ENCODE measurements around the gene MCCD1. TPM values are rescaled to one million over a fixed set of nuclear protein-coding genes. Genes with fewer than 3 reads are reported as not detected.

The MCCD1 gene, protein sequence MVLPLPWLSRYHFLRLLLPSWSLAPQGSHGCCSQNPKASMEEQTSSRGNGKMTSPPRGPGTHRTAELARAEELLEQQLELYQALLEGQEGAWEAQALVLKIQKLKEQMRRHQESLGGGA
- total RNA-seq: not detected in 2 replicates

DNA sequence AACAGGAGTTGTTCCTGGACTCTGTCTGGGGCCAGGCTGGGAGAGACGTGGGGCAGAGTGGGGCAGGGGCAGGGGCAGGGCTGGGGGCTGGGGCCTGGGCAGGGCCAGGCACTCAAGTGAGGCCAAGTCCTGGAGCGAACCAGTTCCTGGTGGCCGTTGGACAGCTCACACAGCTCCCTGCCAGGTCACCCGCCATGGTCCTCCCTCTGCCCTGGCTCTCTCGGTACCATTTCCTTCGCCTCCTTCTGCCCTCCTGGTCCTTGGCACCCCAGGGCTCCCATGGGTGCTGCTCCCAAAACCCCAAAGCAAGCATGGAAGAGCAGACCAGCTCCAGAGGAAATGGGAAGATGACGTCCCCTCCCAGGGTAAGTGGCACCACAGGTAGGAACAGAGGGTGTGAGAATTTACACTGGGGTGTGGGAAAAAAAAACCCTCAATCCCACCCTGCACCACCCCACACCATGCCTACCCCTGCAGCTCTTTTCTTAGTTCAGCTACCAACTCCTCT, at the start of gene MCCD1:
MCCD1 (plus strand) TSS at position 142 of the 508 bp plus-strand sequence; CDS start at position 195, 53 bp downstream.

DNA sequence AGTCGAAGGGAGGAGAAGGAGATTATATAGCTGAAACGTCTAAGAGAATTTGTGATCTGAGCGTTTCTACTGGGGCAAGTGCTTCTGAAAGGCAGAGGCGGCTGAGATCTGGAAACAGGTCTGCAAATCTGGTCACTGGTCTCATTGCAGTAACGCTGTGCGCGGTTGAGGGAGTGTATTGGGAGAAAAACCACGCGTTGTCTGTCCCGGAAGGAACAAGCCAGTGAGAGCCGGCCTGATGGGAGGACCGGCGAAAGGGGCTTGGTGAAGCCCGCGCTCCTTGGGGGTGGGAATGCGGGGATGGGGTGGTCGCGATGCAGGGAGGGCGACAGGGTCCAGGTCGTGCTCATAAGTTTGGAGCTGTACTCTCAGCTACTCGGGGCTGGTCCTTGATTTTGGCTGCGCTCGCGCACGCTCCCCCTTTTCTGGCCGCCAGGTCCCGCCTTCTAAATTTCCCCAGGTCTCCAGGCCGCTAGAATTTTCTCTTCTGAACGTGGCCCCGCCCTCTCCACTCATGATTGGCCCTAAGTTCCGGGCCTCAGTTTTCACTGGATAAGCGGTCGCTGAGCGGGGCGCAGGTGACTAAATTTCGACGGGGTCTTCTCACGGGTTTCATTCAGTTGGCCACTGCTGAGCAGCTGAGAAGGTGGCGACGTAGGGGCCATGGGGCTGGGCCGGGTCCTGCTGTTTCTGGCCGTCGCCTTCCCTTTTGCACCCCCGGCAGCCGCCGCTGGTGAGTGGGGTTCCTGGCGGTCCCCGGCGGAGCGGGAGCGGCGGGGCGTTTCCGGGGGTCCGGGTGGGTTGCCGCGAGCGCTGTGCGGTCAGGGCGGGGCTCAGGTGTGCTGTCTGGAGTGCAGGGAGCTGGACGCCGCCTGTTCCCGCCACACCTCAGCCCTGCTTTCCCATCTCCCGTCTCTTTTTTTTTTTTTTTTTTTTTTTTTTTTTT, 31.0 kb upstream of the MCCD1 start, which contains the start of gene MICB:
MICB (plus strand) TSS at position 615 of the 946 bp plus-strand sequence; CDS start at position 664, 49 bp downstream.

DNA sequence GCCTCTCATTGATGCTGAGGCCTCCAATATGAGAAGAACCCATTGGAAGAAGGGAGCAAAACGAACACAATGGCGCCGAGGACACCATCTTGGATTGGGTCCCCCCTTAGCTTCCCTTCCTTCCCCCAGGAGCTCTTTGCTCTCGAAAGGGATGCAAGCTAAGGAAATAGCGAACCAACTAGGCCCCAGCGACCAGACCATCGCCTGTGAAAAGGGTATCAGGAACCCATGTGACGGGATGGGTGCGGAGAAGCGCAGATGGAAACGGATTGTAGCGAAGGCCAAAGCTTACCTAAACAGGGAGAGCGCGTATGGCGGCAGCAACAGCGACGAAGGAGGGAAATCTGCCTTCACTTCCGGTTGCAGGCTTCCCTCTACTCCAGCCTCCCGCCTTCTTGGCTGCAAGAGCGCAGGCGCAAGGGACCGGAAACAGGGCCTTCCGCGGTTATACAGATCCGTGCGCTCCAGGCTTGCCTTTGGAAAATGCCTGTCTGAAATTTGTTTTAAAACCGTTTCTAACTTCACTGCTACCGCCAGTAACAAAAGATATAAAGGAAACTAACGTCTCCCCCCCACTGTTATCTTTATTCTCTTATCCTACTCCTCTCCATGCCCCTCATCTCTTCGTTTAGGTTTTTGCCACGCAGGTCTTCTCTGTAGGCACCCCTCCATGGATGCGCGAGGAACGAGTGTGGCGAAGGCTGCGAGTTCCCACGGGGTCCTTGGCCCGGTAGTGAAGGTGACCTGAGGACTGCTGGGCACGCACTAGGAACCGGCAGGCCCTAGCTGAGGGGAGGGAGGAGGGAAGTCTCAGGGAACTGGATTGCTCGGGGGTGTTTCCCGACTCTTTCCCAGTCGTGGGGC, 13.1 kb downstream of the MCCD1 start, which contains the start of gene DDX39B:
DDX39B (minus strand) TSS at position 346 of the 864 bp plus-strand sequence. CDS start 1,471 bp downstream, outside the sequence.

DNA sequence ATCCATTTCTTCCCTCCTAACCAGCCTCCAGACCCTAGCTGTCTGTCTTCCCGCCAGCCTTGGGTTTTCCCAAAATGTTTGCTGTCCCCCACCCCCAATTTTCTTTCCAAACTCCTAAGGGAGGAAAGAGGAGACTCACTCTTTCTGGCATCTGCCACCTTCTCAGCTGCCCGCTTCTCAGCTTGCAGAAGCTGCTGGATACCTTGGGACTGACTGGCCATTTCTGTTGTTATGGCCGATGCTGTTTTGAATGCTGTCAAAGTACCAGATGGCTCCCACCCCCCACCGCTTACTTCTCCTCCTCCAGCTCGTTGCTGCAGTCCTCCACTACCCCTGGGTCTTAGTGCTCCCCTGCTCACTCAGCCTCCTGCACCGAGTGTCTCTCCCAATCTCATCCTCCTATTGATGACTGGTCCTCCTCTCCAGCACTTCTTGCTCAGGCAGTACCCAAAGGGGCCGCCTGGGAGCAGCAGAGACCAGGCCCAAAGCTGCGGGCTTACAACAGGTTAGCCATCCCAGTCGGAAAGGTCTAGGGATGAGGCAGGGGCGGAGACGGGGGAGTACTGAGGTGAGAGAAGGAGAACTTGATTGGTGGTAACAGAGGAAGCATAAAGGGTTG, 17.7 kb downstream of the MCCD1 start, which contains the start of gene ATP6V1G2:
ATP6V1G2 (minus strand) TSS at position 270 of the 619 bp plus-strand sequence; CDS start at position 221, 49 bp downstream.

DNA sequence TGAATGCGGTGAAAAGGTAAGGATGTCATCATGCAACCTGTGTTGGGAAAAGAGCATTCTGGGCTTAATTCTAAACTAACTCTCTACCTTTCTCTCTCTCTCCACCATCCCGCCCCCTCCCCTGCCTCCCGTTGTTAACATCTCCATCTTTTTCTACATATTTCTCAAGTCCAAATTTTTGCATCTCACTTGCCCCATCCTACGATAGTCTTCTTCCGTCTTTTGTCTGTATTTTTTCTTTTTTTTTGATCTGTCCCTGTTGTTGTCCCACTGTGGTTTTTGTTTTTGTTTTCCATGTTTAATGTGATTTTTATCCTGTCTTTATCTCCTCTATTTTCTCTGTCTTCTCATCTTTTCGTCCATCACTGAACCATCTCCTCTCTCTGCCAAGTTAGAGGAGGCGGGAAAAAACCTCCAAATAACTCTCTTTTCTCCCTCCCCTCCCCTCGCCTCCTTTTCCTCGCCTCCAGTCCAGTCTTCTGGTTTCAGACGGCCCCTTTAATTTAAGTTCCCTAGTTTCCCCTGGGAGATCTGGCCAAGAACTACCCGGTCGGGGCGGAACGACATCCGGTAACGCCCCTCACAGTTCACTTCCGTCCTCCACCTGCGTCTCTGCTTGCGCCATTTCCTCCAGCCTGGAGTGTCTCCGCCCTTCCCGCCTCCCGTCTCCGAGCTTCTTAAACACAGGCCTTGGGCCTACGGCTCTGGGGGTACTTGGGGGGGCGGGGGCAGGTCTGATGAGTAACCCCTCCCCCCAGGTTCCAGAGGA, 18.4 kb downstream of the MCCD1 start, which contains the start of gene NFKBIL1:
NFKBIL1 (plus strand) TSS at position 651 of the 769 bp plus-strand sequence; CDS start at position 738, 87 bp downstream.

DNA sequence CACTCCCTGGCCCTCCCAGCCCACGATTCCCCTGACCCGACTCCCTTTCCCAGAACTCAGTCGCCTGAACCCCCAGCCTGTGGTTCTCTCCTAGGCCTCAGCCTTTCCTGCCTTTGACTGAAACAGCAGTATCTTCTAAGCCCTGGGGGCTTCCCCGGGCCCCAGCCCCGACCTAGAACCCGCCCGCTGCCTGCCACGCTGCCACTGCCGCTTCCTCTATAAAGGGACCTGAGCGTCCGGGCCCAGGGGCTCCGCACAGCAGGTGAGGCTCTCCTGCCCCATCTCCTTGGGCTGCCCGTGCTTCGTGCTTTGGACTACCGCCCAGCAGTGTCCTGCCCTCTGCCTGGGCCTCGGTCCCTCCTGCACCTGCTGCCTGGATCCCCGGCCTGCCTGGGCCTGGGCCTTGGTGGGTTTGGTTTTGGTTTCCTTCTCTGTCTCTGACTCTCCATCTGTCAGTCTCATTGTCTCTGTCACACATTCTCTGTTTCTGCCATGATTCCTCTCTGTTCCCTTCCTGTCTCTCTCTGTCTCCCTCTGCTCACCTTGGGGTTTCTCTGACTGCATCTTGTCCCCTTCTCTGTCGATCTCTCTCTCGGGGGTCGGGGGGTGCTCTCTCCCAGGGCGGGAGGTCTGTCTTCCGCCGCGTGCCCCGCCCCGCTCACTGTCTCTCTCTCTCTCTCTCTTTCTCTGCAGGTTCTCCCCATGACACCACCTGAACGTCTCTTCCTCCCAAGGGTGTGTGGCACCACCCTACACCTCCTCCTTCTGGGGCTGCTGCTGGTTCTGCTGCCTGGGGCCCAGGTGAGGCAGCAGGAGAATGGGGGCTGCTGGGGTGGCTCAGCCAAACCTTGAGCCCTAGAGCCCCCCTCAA, 43.5 kb downstream of the MCCD1 start, which contains the start of gene LTA:
LTA (plus strand) TSS at position 249 of the 871 bp plus-strand sequence; CDS start at position 703, 454 bp downstream.

DNA sequence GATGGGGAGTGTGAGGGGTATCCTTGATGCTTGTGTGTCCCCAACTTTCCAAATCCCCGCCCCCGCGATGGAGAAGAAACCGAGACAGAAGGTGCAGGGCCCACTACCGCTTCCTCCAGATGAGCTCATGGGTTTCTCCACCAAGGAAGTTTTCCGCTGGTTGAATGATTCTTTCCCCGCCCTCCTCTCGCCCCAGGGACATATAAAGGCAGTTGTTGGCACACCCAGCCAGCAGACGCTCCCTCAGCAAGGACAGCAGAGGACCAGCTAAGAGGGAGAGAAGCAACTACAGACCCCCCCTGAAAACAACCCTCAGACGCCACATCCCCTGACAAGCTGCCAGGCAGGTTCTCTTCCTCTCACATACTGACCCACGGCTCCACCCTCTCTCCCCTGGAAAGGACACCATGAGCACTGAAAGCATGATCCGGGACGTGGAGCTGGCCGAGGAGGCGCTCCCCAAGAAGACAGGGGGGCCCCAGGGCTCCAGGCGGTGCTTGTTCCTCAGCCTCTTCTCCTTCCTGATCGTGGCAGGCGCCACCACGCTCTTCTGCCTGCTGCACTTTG, 46.7 kb downstream of the MCCD1 start, which contains the start of gene TNF:
TNF (plus strand) TSS at position 231 of the 567 bp plus-strand sequence; CDS start at position 408, 177 bp downstream.

Small RNA genes within 50 kb of the gene (small RNA-seq; reads per million reads assigned to genes)
- gene AL663061.1 (not detected), gene RF00019 (not detected), gene SNORD117 (896 reads per million, percentile 99 among the genes with 10 or more reads in this experiment), gene SNORD84 (not detected)

Other genes starting within 250 kb of the MCCD1 start
- 229 and 377 TPM in 2 replicates for gene HLA-B, start 171.8 kb upstream of the MCCD1 start, total RNA-seq
- gene MICA, start 125.4 kb upstream of the MCCD1 start, total RNA-seq: 12.6 and 15.9 TPM in 2 replicates
- gene MICB, start 30.8 kb upstream of the MCCD1 start, total RNA-seq: 6.5 and 8.6 TPM in 2 replicates
- gene DDX39B, start 13.0 kb downstream of the MCCD1 start, total RNA-seq: 262 and 345 TPM in 2 replicates
- 3.4 and 3.5 TPM in 2 replicates for gene ATP6V1G2, start 17.6 kb downstream of the MCCD1 start, total RNA-seq
- gene NFKBIL1, start 18.6 kb downstream of the MCCD1 start, total RNA-seq: 22.9 and 26.5 TPM in 2 replicates
- not detected in 2 replicates for gene LTA, start 43.3 kb downstream of the MCCD1 start, total RNA-seq
- gene TNF, start 46.6 kb downstream of the MCCD1 start, total RNA-seq: not detected in 2 replicates
- not detected in 2 replicates for gene LTB, start 53.5 kb downstream of the MCCD1 start, total RNA-seq
- not detected in 2 replicates for gene LST1, start 57.3 kb downstream of the MCCD1 start, total RNA-seq
- not detected in 2 replicates for gene NCR3, start 64.0 kb downstream of the MCCD1 start, total RNA-seq
- gene AIF1, start 86.3 kb downstream of the MCCD1 start, total RNA-seq: not detected in 2 replicates
- 49.4 and 57.4 TPM in 2 replicates for gene PRRC2A, start 91.8 kb downstream of the MCCD1 start, total RNA-seq
- 127 and 138 TPM in 2 replicates for gene BAG6, start 123.7 kb downstream of the MCCD1 start, total RNA-seq
- 2.0 and 2.2 TPM in 2 replicates for gene APOM, start 126.9 kb downstream of the MCCD1 start, total RNA-seq
- 15.2 and 19.5 TPM in 2 replicates for gene C6orf47, start 131.8 kb downstream of the MCCD1 start, total RNA-seq
- 17.0 and 17.1 TPM in 2 replicates for gene GPANK1, start 136.0 kb downstream of the MCCD1 start, total RNA-seq
- gene CSNK2B, start 137.1 kb downstream of the MCCD1 start, total RNA-seq: 118 and 149 TPM in 2 replicates
- gene LY6G5B, start 141.0 kb downstream of the MCCD1 start, total RNA-seq: 4.2 and 4.8 TPM in 2 replicates
- 0.26 and 0.65 TPM in 2 replicates for gene LY6G5C, start 152.1 kb downstream of the MCCD1 start, total RNA-seq
- 29.9 and 35.3 TPM in 2 replicates for gene ABHD16A, start 174.4 kb downstream of the MCCD1 start, total RNA-seq
- gene LY6G6F, start 177.9 kb downstream of the MCCD1 start, total RNA-seq: not detected in 2 replicates
- gene LY6G6D, start 186.4 kb downstream of the MCCD1 start, total RNA-seq: not detected in 2 replicates
- not detected in 2 replicates for gene LY6G6C, start 192.8 kb downstream of the MCCD1 start, total RNA-seq
- gene MPIG6B, start 194.4 kb downstream of the MCCD1 start, total RNA-seq: not detected in 2 replicates
- 76.2 and 84.3 TPM in 2 replicates for gene DDAH2, start 200.3 kb downstream of the MCCD1 start, total RNA-seq
- 597 and 600 TPM in 2 replicates for gene CLIC1, start 207.6 kb downstream of the MCCD1 start, total RNA-seq
- 10.7 and 12.3 TPM in 2 replicates for gene MSH5, start 211.0 kb downstream of the MCCD1 start, total RNA-seq
- gene SAPCD1, start 233.7 kb downstream of the MCCD1 start, total RNA-seq: 0.54 and 1.4 TPM in 2 replicates
- gene VWA7, start 248.4 kb downstream of the MCCD1 start, total RNA-seq: 1.0 and 1.9 TPM in 2 replicates

All from articular chondrocyte of knee joint (primary cell).